Measurements from ENCODE around the gene ESYT2. TPM values are rescaled to one million over a fixed set of nuclear protein-coding genes. Genes with fewer than 3 reads are reported as not detected.
"Not testable (repeated sequence)": the region's sequence is repeated elsewhere in the genome, so short reads cannot be mapped to it uniquely, and the experiment has no call there.

ESYT2 gene
- total RNA-seq, 1 experiment from 2014 or later = 78.6 TPM

DNA sequence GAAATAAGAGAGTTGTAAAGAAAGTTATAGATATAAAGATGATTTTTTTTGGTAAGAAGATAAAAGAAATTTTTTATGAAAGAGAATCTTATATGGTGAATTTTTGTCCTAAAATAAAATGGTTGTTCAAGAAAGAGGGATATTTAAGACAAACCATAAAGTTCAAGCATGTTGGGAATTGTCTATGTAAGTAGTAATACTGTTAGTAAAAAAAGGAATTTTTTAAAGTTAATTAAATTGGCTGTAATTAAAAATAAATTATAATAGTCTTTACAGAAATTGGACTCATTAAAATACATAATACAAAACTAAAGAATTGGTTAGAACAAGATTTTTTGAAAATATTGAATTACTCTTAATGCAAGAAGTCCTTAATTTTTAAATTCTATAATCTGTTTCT is 17.0 kb upstream of the ESYT2 start:
- Mint-ChIP-seq H3K4me1 (ENCODE audit: insufficient read depth, unreplicated experiment) (no peaks in the 10 kb centered on the region), H3K9me3 (ENCODE audit: unreplicated experiment) (no peaks in the 10 kb centered on the region), H3K27me3 (ENCODE audit: insufficient read depth, unreplicated experiment) (no peaks in the 10 kb centered on the region), H3K27ac (ENCODE audit: low read depth, unreplicated experiment) (no peak overlapping the region), H3K36me3 (ENCODE audit: insufficient read depth, unreplicated experiment) (no peaks in the 10 kb centered on the region), H3K4me3 (ENCODE audit: unreplicated experiment) (no peak overlapping the region)
- no peak for TF ChIP-seq CTCF (IDR thresholded peaks at IDR 0.05; ENCODE audit: unreplicated experiment)
- POLR2A ChIA-PET = interaction anchor here (0.7 to 1.3 kb wide), 3 partner anchors 18 to 1409 kb away, joined by 3 to 4 read pairs (median 4); no protein-coding TSS in a partner anchor
- CTCF ChIA-PET = interaction anchor here (1.4 kb wide), 1 partner anchor 9 kb away, joined by 4 read pairs; no protein-coding TSS in a partner anchor
- no peak for DNase-seq (ENCODE audit: unreplicated experiment)
- no TSS peak for BruUV-seq (replicated peaks)
- intact Hi-C loops (cut with micrococcal nuclease) = no loop called here

DNA sequence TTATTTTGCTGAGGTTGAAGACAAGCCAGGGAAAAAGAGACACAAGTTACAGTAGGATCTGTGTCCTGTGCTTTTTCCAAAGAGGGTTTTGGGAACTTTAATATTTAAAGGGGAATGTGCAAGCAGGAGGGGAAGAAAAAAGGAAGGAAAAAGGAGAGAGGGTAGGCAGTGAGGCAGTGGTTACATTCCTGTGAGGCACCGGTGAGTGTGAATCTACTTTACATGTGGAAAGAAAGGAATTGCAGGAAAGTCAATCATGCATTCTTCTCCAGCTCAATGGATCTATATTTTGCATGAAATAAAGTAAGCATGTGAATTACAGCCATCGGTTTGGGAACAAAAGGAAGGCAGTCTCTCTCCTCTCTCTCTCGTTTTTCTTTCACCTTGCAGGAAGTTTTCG is 14.5 kb upstream of the ESYT2 start:
- ChIA-PET POLR2A (interaction anchor here (0.7 kb wide), 1 partner anchor 23 kb away, joined by 4 read pairs; no protein-coding TSS in a partner anchor), CTCF (interaction anchor here (0.7 kb wide), 1 partner anchor 19 kb away, joined by 3 read pairs; no protein-coding TSS in a partner anchor)
- no peak overlapping the region for H3K27ac Mint-ChIP-seq (ENCODE audit: low read depth, unreplicated experiment)
- no peaks in the 10 kb centered on the region for H3K9me3 Mint-ChIP-seq (ENCODE audit: unreplicated experiment)
- no TSS peak for BruUV-seq (replicated peaks)
- H3K4me1 Mint-ChIP-seq (ENCODE audit: insufficient read depth, unreplicated experiment) = no peaks in the 10 kb centered on the region
- no peak for DNase-seq (ENCODE audit: unreplicated experiment)
- intact Hi-C loops (cut with micrococcal nuclease) = no loop called here
- no peak for TF ChIP-seq CTCF (IDR thresholded peaks at IDR 0.05; ENCODE audit: unreplicated experiment)
- H3K27me3 Mint-ChIP-seq (ENCODE audit: insufficient read depth, unreplicated experiment) = no peaks in the 10 kb centered on the region
- no peaks in the 10 kb centered on the region for H3K36me3 Mint-ChIP-seq (ENCODE audit: insufficient read depth, unreplicated experiment)
- H3K4me3 Mint-ChIP-seq (ENCODE audit: unreplicated experiment) = no peak overlapping the region

- no peaks in the 10 kb centered on the region for H3K27me3 Mint-ChIP-seq (ENCODE audit: insufficient read depth, unreplicated experiment)
- ChIA-PET CTCF (interaction anchor here (0.9 kb wide), 1 partner anchor 134 kb away, joined by 3 read pairs; no protein-coding TSS in a partner anchor), POLR2A (interaction anchor here (1.2 kb wide), 1 partner anchor 13 kb away, joined by 7 read pairs; the partner anchor contains the start of gene ESYT2)
- H3K36me3 Mint-ChIP-seq (ENCODE audit: insufficient read depth, unreplicated experiment) = peaks cover 6% of the 10 kb centered on the region
- H3K4me3 Mint-ChIP-seq (ENCODE audit: unreplicated experiment) = no peak overlapping the region
- no peak for DNase-seq (ENCODE audit: unreplicated experiment)
- H3K27ac Mint-ChIP-seq (ENCODE audit: low read depth, unreplicated experiment) = no peak overlapping the region
- no TSS peak for BruUV-seq (replicated peaks)
- no peak for TF ChIP-seq CTCF (IDR thresholded peaks at IDR 0.05; ENCODE audit: unreplicated experiment)
- no peaks in the 10 kb centered on the region for H3K9me3 Mint-ChIP-seq (ENCODE audit: unreplicated experiment)
- H3K4me1 Mint-ChIP-seq (ENCODE audit: insufficient read depth, unreplicated experiment) = no peaks in the 10 kb centered on the region
- intact Hi-C loops (cut with micrococcal nuclease) = no loop called here
Observed at GRCh38 chr7:158842486-158842885, 13.2 kb upstream of the ESYT2 start.

DNA sequence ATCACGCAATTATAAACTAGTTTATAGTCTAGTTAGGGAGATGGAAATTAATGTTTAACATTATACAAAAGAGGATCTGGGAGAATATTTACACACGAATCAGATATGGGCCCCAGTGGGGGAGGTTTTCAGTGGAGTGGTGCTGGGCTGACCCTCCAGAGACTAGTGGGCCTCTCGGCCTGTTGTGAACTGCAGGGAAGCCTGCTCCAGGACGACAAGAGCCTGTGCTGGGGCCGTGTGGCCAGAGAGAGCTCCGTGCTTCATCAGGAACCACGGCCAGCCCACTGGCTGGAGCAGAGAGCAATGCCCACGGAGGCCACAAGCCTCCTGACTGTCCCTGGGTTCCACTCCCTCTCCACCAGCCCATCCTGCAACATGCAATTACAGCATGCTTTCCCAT is 11.3 kb upstream of the ESYT2 start:
- POLR2A ChIA-PET = no interaction called here

GRCh38 chr7:158839177-158839576 is 9.9 kb upstream of the ESYT2 start:
- CTCF ChIA-PET; BruUV-seq (replicated peaks); H3K27me3 Mint-ChIP-seq (ENCODE audit: insufficient read depth, unreplicated experiment); intact Hi-C loops (cut with micrococcal nuclease); H3K9me3 Mint-ChIP-seq (ENCODE audit: unreplicated experiment); H3K27ac Mint-ChIP-seq (ENCODE audit: low read depth, unreplicated experiment); H3K4me3 Mint-ChIP-seq (ENCODE audit: unreplicated experiment); H3K36me3 Mint-ChIP-seq (ENCODE audit: insufficient read depth, unreplicated experiment); DNase-seq (ENCODE audit: unreplicated experiment); POLR2A ChIA-PET; H3K4me1 Mint-ChIP-seq (ENCODE audit: insufficient read depth, unreplicated experiment): not testable (repeated sequence)

More for the DNA sequence above, 11.3 kb upstream of the ESYT2 start:
- Mint-ChIP-seq H3K9me3 (ENCODE audit: unreplicated experiment) (no peaks in the 10 kb centered on the region), H3K4me1 (ENCODE audit: insufficient read depth, unreplicated experiment) (no peaks in the 10 kb centered on the region), H3K27ac (ENCODE audit: low read depth, unreplicated experiment) (no peak overlapping the region), H3K36me3 (ENCODE audit: insufficient read depth, unreplicated experiment) (peaks cover 6% of the 10 kb centered on the region), H3K27me3 (ENCODE audit: insufficient read depth, unreplicated experiment) (no peaks in the 10 kb centered on the region), H3K4me3 (ENCODE audit: unreplicated experiment) (no peak overlapping the region)
- TF ChIP-seq CTCF (IDR thresholded peaks at IDR 0.05; ENCODE audit: unreplicated experiment) = no peak
- CTCF ChIA-PET = interaction anchor here (0.9 kb wide), 1 partner anchor 15 kb away, joined by 4 read pairs; no protein-coding TSS in a partner anchor
- DNase-seq (ENCODE audit: unreplicated experiment) = no peak
- intact Hi-C loops (cut with micrococcal nuclease) = no loop called here
- BruUV-seq (replicated peaks) = no TSS peak

All from MCF 10A (cell line).